Hematopoietic multipotent progenitor cell (in vitro differentiated cells): Measurements from ENCODE around the gene REPS2. TPM values are rescaled to one million over a fixed set of nuclear protein-coding genes. Genes with fewer than 3 reads are reported as not detected.

Source experiments
- DNase-seq, 3 donors: peaks; one replicate each; pipeline ENCODE4 v3.0.0-alpha.2; 2011 to 2015; ENCODE audit warnings: low read depth in 2 of 3, low spot score in 2 of 3
- small RNA-seq: library from RNA; depleted of rRNA; stranded (forward); fragments of <200 nt; gene quantifications from one replicate; pipeline ENCODE3, GENCODE V24; 2012
- total RNA-seq: library from RNA; depleted of rRNA; stranded (reverse); fragments of >200 nt; gene quantifications from one replicate; pipeline ENCODE4 v1.2.3, GENCODE V29; 2012

REPS2 gene
- total RNA-seq, 1 donor, result 5.1 TPM

- no peak for DNase-seq
These were observed 240.8 kb downstream of the REPS2 start for GRCh38 chrX:17187136-17187756.

- no peak for DNase-seq
These were observed 245.6 kb downstream of the REPS2 start for GRCh38 chrX:17192106-17192505.

Small RNAs within 50 kb of the gene (small RNA-seq; reads per million reads assigned to genes)
- gene RF00019 (not detected), gene RF00190 (not detected)

Other genes starting within 250 kb of the REPS2 start
- gene CTPS2, start 234.0 kb upstream of the REPS2 start, total RNA-seq, result 12.1 TPM
- gene SYAP1, start 227.0 kb upstream of the REPS2 start, total RNA-seq, result 10.8 TPM
- 4.6 TPM for gene TXLNG, start 160.2 kb upstream of the REPS2 start, total RNA-seq
- gene RBBP7, start 76.3 kb upstream of the REPS2 start, total RNA-seq, result 84.8 TPM